Left lung (tissue), 14 donors: ENCODE results near the gene GSN. TPM values are rescaled to one million over a fixed set of nuclear protein-coding genes. Genes with fewer than 3 reads are reported as not detected.

Source experiments
- ATAC-seq: fragments of 200-7000 bp; cut with Tn5 transposase; one replicate; pipeline ENCODE4 v1.9.1; 2020; ENCODE audit warnings: moderate library complexity
- DNase-seq, 4 donors: peaks; one replicate each; pipeline ENCODE4 v3.0.0-alpha.2; 2013 to 2020
- H3K27ac ChIP-seq, 2 donors: fragments of 200-600 bp; sonication (generic) in 1 of 2; one replicate each; pipeline versions ENCODE4 v1.5.0 to v1.8.0; 2020 to 2021
- H3K27me3 ChIP-seq, 2 donors: fragments of 200-600 bp; sonication (generic) in 1 of 2; one replicate each; pipeline versions ENCODE4 v1.5.0 to v1.8.0; 2020 to 2021
- H3K36me3 ChIP-seq, 2 donors: fragments of 200-600 bp; sonication (generic) in 1 of 2; one replicate each; pipeline versions ENCODE4 v1.5.0 to v1.8.0; 2020 to 2021
- H3K4me1 ChIP-seq, 2 donors: fragments of 200-600 bp; one replicate each; pipeline ENCODE4 v1.8.0; 2021
- H3K4me3 ChIP-seq, 2 donors: fragments of 200-600 bp; sonication (generic) in 1 of 2; one replicate each; pipeline versions ENCODE4 v1.5.0 to v1.8.0; 2020 to 2021; ENCODE audit warnings: mild to moderate bottlenecking in 1 of 2
- H3K9me3 ChIP-seq, 2 donors: fragments of 200-600 bp; sonication (generic) in 1 of 2; one replicate each; pipeline versions ENCODE4 v1.5.0 to v1.8.0; 2020 to 2021
- intact Hi-C, 2 donors: fragments of 100-400 bp; cut with DNase I; formaldehyde crosslinking; loops; one replicate each; pipeline versions ENCODE4 v1.11.2 to v1.14.2; 2022
- long read RNA-seq, 12 donors: library from polyadenylated mRNA in 2 of 12; unstranded in 2 of 12; transcript quantifications; one replicate each; pipeline ENCODE4 v2.0.0 and lab custom pipeline, GENCODE V29; 2019 to 2026
- polyA plus RNA-seq, 6 donors: library from polyadenylated mRNA; unstranded; fragments of 120-200 nt; gene quantifications; one replicate each; pipeline ENCODE4 v1.2.1, GENCODE V29; 2013; ENCODE audit not compliant: insufficient read length in 6 of 6
- total RNA-seq, 2 donors: library from RNA; stranded (reverse); fragmentation: NEBNext Ultra II Directional; extraction: Animal tissue kit (Norgen Biotek cat#: 25700); gene quantifications; one replicate each; pipeline ENCODE4 v1.2.1, GENCODE V29; 2021
- TF ChIP-seq, protein P1 (sequence below), 2 donors: fragments of 200-600 bp; sonication (generic) in 1 of 2; IDR thresholded peaks; one replicate each; pipeline versions ENCODE4 v1.5.0 to v1.8.0; 2021; ENCODE audit warnings: antibody characterized with exemption in 2 of 2
- donor health status: DM: no; HTN: yes; CAD: no.
- donor health status: DM: no; HTN: no; CAD: no.

The GSN gene
- 100 to 1,000 TPM; 395 to 485 TPM for total RNA-seq
- polyA plus RNA-seq: 10 to 100 TPM; 43.0 to 55.6 (median 53.0) TPM
- long read RNA-seq, donor 1, partial matches to known transcripts: 56 of 107 reads
- long read RNA-seq, donor 1, other reads (novel, unspliced or antisense): 42 of 107 reads
- long read RNA-seq, donor 2, transcript GSN-204 (17 exons, 2,657 nt): major isoform, 5 of 15 reads
- long read RNA-seq, donor 2, partial matches to known transcripts: 6 of 15 reads
- long read RNA-seq, donor 2, other reads (novel, unspliced or antisense): 0 of 15 reads
- long read RNA-seq, donor 3, transcript GSN-204 (17 exons, 2,657 nt): major isoform, 5 of 65 reads
- long read RNA-seq, donor 3, partial matches to known transcripts: 28 of 65 reads
- long read RNA-seq, donor 3, other reads (novel, unspliced or antisense): 29 of 65 reads
- long read RNA-seq, donor 4, transcript GSN-204 (17 exons, 2,657 nt): major isoform, 117 of 330 reads
- long read RNA-seq, donor 4, transcript GSN-203 (19 exons, 2,664 nt): minor isoform, 14 of 330 reads
- long read RNA-seq, donor 4, partial matches to known transcripts: 51 of 330 reads
- long read RNA-seq, donor 4, other reads (novel, unspliced or antisense): 143 of 330 reads
- long read RNA-seq, donor 5, partial matches to known transcripts: 29 of 36 reads
- long read RNA-seq, donor 5, other reads (novel, unspliced or antisense): 0 of 36 reads
- long read RNA-seq, donor 6, transcript GSN-204 (17 exons, 2,657 nt): major isoform, 6 of 15 reads
- long read RNA-seq, donor 6, partial matches to known transcripts: 5 of 15 reads
- long read RNA-seq, donor 6, other reads (novel, unspliced or antisense): 0 of 15 reads
- long read RNA-seq, donor 7, partial matches to known transcripts: 8 of 10 reads
- long read RNA-seq, donor 7, other reads (novel, unspliced or antisense): 0 of 10 reads
- long read RNA-seq, donor 8, partial matches to known transcripts: 17 of 56 reads
- long read RNA-seq, donor 8, other reads (novel, unspliced or antisense): 35 of 56 reads
- long read RNA-seq, donor 9, partial matches to known transcripts: 0 of 1 reads
- long read RNA-seq, donor 9, other reads (novel, unspliced or antisense): 0 of 1 reads
- long read RNA-seq, donor 10, transcript GSN-203 (19 exons, 2,664 nt): minor isoform, 9 of 502 reads
- long read RNA-seq, donor 10, transcript GSN-201 (6 exons, 879 nt): minor isoform, 35 of 502 reads
- long read RNA-seq, donor 10, transcript GSN-204 (17 exons, 2,657 nt): major isoform, 153 of 502 reads
- long read RNA-seq, donor 10, partial matches to known transcripts: 106 of 502 reads
- long read RNA-seq, donor 10, other reads (novel, unspliced or antisense): 195 of 502 reads
- long read RNA-seq, donor 11, partial matches to known transcripts: 9 of 27 reads
- long read RNA-seq, donor 11, other reads (novel, unspliced or antisense): 12 of 27 reads
- long read RNA-seq, donor 12, transcript GSN-201 (6 exons, 879 nt): major isoform, 5 of 23 reads
- long read RNA-seq, donor 12, partial matches to known transcripts: 14 of 23 reads
- long read RNA-seq, donor 12, other reads (novel, unspliced or antisense): 0 of 23 reads

DNA sequence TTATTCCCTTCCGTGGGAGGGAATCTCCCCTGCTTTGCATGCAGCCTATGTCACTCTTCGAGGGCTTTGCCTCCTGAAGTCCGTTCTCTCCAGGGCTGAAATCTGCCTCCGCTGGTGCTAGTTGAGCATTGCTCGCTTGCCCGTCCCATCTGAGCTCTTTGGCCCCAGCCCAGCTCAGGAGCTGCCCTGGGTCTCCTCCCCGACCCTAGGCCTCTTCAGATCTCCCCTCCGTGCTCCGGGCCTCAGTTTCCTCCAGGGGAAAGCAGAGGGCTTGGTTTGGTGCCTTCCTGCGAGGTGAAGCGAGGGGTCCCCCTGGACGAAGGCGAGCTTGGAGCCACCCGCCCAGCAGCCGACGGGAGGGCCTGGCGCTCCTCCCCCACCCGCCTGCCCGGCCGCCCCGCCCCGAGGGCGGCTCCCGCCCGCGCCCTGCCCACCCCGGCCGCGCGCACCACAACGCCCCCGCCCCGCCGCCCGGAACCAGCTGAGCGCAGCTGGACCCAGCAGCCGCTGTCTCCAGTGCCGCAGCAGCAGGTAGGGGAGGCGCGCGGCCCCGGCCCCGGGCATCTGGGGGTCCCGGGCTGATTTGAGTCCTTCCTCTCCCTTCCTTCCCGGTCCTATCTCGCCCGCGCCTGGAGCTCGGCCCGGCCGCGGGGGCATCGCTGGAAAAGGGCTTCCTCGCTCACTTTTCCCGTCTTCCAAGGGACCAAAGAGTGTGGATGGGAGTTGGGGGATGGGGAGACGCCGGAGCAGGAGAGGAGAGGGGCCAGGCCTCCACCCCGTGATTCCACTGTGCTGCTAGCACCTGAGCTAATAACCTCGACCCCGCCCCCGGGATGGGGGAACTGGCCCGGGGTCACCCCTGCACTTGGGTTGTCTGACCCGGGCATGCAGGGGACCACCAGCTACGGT is at the start of gene GSN:
GSN (plus strand) TSS at position 474 of the 909 bp plus-strand sequence. CDS start 33,810 bp downstream, outside the sequence.
- ATAC-seq (peak; percentile 93), DNase-seq (peak; percentile 78 to 97 (median 88))
- peak within 1 kb of the TSS; percentile 79 to 87 for H3K4me3 ChIP-seq
- H3K9me3 ChIP-seq: no peaks in the 10 kb centered on the region
- H3K27ac ChIP-seq: peak within 1 kb of the TSS; percentile 85 to 86
- H3K27me3 ChIP-seq: no peaks in the 10 kb centered on the region
- H3K4me1 ChIP-seq: peaks cover 23 to 67% of the 10 kb centered on the region in 2 donors
- intact Hi-C loops: no loop called here
- TF ChIP-seq, protein P1, sequence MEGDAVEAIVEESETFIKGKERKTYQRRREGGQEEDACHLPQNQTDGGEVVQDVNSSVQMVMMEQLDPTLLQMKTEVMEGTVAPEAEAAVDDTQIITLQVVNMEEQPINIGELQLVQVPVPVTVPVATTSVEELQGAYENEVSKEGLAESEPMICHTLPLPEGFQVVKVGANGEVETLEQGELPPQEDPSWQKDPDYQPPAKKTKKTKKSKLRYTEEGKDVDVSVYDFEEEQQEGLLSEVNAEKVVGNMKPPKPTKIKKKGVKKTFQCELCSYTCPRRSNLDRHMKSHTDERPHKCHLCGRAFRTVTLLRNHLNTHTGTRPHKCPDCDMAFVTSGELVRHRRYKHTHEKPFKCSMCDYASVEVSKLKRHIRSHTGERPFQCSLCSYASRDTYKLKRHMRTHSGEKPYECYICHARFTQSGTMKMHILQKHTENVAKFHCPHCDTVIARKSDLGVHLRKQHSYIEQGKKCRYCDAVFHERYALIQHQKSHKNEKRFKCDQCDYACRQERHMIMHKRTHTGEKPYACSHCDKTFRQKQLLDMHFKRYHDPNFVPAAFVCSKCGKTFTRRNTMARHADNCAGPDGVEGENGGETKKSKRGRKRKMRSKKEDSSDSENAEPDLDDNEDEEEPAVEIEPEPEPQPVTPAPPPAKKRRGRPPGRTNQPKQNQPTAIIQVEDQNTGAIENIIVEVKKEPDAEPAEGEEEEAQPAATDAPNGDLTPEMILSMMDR (IDR thresholded peaks at IDR 0.05): no peak
- H3K36me3 ChIP-seq: no peaks in the 10 kb centered on the region

DNA sequence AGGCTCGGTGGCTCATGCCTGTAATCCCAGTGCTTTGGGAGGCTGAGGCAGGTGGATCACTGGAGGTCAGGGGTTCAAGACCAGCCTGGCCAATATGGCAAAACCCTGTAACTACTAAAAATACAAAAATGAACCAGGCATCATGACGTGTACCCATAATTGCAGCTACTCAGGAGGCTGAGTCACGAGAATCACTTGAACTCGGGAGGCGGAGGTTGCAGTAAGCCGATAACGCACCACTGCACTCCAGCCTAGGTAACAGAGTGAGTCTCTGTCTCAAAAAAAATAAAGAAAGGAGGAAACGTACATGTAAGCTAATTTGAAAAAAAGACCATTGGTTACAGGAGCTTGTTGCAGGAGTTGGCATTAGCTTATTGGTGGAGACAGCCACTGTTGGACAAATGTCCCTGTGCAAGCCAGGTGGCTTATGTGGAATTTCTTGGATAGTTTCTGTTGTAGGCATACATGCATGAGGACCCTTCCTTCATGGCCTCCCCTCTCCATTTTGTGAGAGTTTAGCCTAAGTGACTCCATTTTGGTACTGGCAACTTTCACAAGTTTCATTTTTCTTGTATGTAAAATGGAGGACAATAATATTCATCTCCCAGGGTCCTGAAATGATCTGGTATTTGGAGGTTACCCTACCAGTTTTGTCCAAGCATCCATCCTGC is 49.5 kb upstream of the GSN start:
- H3K27me3 ChIP-seq: no peaks in the 10 kb centered on the region
- TF ChIP-seq, protein P1 (IDR thresholded peaks at IDR 0.05): no peak
- H3K27ac ChIP-seq: no peak overlapping the region
- no peaks in the 10 kb centered on the region for H3K36me3 ChIP-seq
- DNase-seq (no peak), ATAC-seq (no peak)
- H3K4me1 ChIP-seq: peaks cover 0 to 25% of the 10 kb centered on the region in 2 donors
- H3K4me3 ChIP-seq: no peak overlapping the region
- intact Hi-C loops: loop anchor here in 1 of 2 donors (10.0 kb wide), 1 partner anchor 86 kb away; no protein-coding TSS in a partner anchor
- H3K9me3 ChIP-seq: no peaks in the 10 kb centered on the region

DNA sequence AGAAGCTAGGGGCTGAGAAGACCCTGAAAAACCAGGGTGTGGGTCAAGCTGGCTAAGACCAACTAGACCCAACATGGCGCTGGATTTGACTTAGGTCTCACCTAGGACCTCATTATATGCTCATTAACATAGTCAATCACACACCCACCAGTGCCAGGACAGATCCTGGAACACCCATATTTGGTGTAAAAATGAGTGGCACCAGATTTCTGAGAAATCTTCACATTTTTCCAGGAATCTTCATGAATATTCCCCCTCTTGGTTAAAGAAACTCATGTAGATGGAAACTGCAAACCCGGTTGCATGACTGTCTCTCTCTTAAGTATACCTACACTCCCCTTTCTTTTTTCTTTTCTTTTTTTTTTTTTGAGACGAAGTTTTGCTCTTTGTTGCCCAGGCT is 48.4 kb upstream of the GSN start:
- no peaks in the 10 kb centered on the region for H3K36me3 ChIP-seq
- H3K27ac ChIP-seq: no peak overlapping the region
- H3K4me1 ChIP-seq: peaks cover 0 to 22% of the 10 kb centered on the region in 2 donors
- ATAC-seq: no peak
- no peak overlapping the region for H3K4me3 ChIP-seq
- H3K27me3 ChIP-seq: no peaks in the 10 kb centered on the region
- intact Hi-C loops: loop anchor here in 1 of 2 donors (10.0 kb wide), 1 partner anchor 85 kb away; no protein-coding TSS in a partner anchor
- H3K9me3 ChIP-seq: no peaks in the 10 kb centered on the region
- DNase-seq: no peak
- TF ChIP-seq, protein P1 (IDR thresholded peaks at IDR 0.05): no peak
